HepG2 (cell line): ENCODE results near the gene NEU1. TPM values are rescaled to one million over a fixed set of nuclear protein-coding genes. Genes with fewer than 3 reads are reported as not detected.

Experiments used
- AGO2 ChIP-seq: fragments of 200-400 bp; formaldehyde crosslinking; optimal IDR thresholded peaks from 2 replicates; pipeline ENCODE3; 2017; ENCODE audit warnings: mild to moderate bottlenecking, low read depth, low read length, moderate library complexity
- EHMT2 ChIP-seq: fragments of 200-600 bp; sonication (generic); IDR thresholded peaks from 2 replicates; pipeline ENCODE4 v1.7.0; 2017; ENCODE audit warnings: antibody characterized with exemption, low read depth, low read length, borderline replicate concordance
- HHEX ChIP-seq: IDR thresholded peaks from 2 replicates; pipeline ENCODE4 v1.6.1; 2016; ENCODE audit warnings: control low read depth
- MBNL3 ChIP-seq: fragments of 250-450 bp; sonication (Bioruptor Pico); conservative IDR thresholded peaks from 2 replicates; pipeline ENCODE4 v1.8.0; 2022; ENCODE audit warnings: mild to moderate bottlenecking, inconsistent platforms
- MIER2 ChIP-seq: IDR thresholded peaks from 2 replicates; pipeline ENCODE4 v1.6.1; 2016; ENCODE audit warnings: missing biosample characterization, missing genetic modification reagents
- NKX3-1 ChIP-seq: sonication (generic); formaldehyde crosslinking; IDR thresholded peaks from 2 replicates; pipeline ENCODE4 v1.5.0; 2020; ENCODE audit warnings: missing genetic modification reagents
- PHF20 ChIP-seq: sonication (generic); formaldehyde crosslinking; IDR thresholded peaks from 2 replicates; pipeline ENCODE4 v1.5.0; 2020; ENCODE audit warnings: mild to moderate bottlenecking, missing genetic modification reagents
- RBM39 ChIP-seq: fragments of 200-400 bp; formaldehyde crosslinking; IDR thresholded peaks from one replicate; pipeline ENCODE4 v1.6.1; 2018; ENCODE audit warnings: antibody characterized with exemption, mild to moderate bottlenecking, low read depth, low read length; ENCODE audit not compliant: poor library complexity, severe bottlenecking
- TCF7 ChIP-seq: sonication (generic); IDR thresholded peaks from 2 replicates; pipeline ENCODE4 v1.6.1; 2016; ENCODE audit warnings: antibody characterized with exemption, low read depth
- ZBTB38 ChIP-seq: sonication (generic); formaldehyde crosslinking; IDR thresholded peaks from 2 replicates; pipeline ENCODE4 v1.5.1; 2020; ENCODE audit warnings: mild to moderate bottlenecking, missing genetic modification reagents
- ZEB1 ChIP-seq: IDR thresholded peaks from 2 replicates; pipeline ENCODE4 v1.6.1; 2012; ENCODE audit warnings: mild to moderate bottlenecking, low read depth, inconsistent platforms; ENCODE audit not compliant: insufficient replicate concordance
- ZNF263 ChIP-seq: sonication (generic); formaldehyde crosslinking; IDR thresholded peaks from 2 replicates; pipeline ENCODE4 v1.4.0; 2020; ENCODE audit warnings: missing genetic modification reagents
- ZNF547 ChIP-seq: sonication (generic); formaldehyde crosslinking; IDR thresholded peaks from 2 replicates; pipeline ENCODE4 v1.5.1; 2020; ENCODE audit warnings: mild to moderate bottlenecking, missing genetic modification reagents
- ZNF607 ChIP-seq: sonication (generic); formaldehyde crosslinking; IDR thresholded peaks from 2 replicates; pipeline ENCODE4 v1.5.1; 2020; ENCODE audit warnings: missing genetic modification reagents, mild to moderate bottlenecking, borderline replicate concordance
- ZNF614 ChIP-seq: IDR thresholded peaks from 2 replicates; pipeline ENCODE4 v1.6.1; 2018; ENCODE audit warnings: missing biosample characterization, missing genetic modification reagents, inconsistent platforms, borderline replicate concordance
- polyA plus RNA-seq, 8 experiments: library from polyadenylated mRNA; depleted of rRNA in 3 of 8; stranded (reverse) in 7 of 8; unstranded in 1 of 8; fragments of >200 nt; fragmentation: Illumina TruSeq in 4 of 8; extraction: Trizol in 4 of 8; gene quantifications; 2 replicates each; pipeline versions ENCODE4 v1.2.1 to v1.2.3, GENCODE V29; 2011 to 2016; ENCODE audit warnings: low read depth in 4 of 8, missing spikeins in 1 of 8, mixed read lengths in 1 of 8; ENCODE audit not compliant: insufficient read depth in 1 of 8
- total RNA-seq, 5 experiments: library from RNA; depleted of rRNA; stranded (reverse); fragments of >200 nt; fragmentation: Illumina TruSeq; extraction: Trizol; gene quantifications; 2 replicates each; pipeline ENCODE4 v1.2.3, GENCODE V29; 2016; ENCODE audit warnings: low read depth in 1 of 5
- TF ChIP-seq, protein P1 (sequence below): sonication (generic); formaldehyde crosslinking; IDR thresholded peaks from 2 replicates; pipeline ENCODE4 v1.4.0; 2020; ENCODE audit warnings: missing genetic modification reagents
- TF ChIP-seq, protein P2 (sequence below): sonication (generic); formaldehyde crosslinking; conservative IDR thresholded peaks from 2 replicates; pipeline ENCODE4 v1.4.0; 2020; ENCODE audit warnings: missing genetic modification reagents
- TF ChIP-seq, protein P3 (sequence below): sonication (generic); formaldehyde crosslinking; IDR thresholded peaks from 2 replicates; pipeline ENCODE4 v1.4.0; 2020; ENCODE audit warnings: missing genetic modification reagents
- TF ChIP-seq, protein P4 (sequence below): sonication (generic); formaldehyde crosslinking; IDR thresholded peaks from 2 replicates; pipeline ENCODE4 v1.8.1; 2023; ENCODE audit warnings: missing genetic modification reagents, inconsistent platforms, borderline replicate concordance

The NEU1 gene
- total and polyA plus RNA-seq, 2 of the 13 experiments (the other 11 are each of a cell fraction or from before 2014, with no cell fraction given) = 215 to 297 TPM

DNA sequence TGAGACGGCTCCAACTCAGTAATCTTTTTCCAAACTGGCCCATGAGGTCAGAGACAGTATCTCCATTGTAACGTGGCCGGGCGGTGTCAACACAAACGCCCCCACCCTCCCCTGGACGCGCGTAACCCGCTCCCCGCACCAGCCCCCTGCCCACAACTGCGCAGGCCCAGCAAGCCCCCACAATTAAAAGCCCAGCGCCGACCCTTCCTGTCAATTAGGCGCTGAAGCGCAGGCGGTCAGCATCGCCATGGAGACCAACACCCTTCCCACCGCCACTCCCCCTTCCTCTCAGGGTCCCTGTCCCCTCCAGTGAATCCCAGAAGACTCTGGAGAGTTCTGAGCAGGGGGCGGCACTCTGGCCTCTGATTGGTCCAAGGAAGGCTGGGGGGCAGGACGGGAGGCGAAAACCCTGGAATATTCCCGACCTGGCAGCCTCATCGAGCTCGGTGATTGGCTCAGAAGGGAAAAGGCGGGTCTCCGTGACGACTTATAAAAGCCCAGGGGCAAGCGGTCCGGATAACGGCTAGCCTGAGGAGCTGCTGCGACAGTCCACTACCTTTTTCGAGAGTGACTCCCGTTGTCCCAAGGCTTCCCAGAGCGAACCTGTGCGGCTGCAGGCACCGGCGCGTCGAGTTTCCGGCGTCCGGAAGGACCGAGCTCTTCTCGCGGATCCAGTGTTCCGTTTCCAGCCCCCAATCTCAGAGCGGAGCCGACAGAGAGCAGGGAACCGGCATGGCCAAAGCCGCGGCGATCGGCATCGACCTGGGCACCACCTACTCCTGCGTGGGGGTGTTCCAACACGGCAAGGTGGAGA is 47.4 kb downstream of the NEU1 start, which contains the start of the genes HSPA1A and HSPA1L (continued):
- TF ChIP-seq, protein P1, sequence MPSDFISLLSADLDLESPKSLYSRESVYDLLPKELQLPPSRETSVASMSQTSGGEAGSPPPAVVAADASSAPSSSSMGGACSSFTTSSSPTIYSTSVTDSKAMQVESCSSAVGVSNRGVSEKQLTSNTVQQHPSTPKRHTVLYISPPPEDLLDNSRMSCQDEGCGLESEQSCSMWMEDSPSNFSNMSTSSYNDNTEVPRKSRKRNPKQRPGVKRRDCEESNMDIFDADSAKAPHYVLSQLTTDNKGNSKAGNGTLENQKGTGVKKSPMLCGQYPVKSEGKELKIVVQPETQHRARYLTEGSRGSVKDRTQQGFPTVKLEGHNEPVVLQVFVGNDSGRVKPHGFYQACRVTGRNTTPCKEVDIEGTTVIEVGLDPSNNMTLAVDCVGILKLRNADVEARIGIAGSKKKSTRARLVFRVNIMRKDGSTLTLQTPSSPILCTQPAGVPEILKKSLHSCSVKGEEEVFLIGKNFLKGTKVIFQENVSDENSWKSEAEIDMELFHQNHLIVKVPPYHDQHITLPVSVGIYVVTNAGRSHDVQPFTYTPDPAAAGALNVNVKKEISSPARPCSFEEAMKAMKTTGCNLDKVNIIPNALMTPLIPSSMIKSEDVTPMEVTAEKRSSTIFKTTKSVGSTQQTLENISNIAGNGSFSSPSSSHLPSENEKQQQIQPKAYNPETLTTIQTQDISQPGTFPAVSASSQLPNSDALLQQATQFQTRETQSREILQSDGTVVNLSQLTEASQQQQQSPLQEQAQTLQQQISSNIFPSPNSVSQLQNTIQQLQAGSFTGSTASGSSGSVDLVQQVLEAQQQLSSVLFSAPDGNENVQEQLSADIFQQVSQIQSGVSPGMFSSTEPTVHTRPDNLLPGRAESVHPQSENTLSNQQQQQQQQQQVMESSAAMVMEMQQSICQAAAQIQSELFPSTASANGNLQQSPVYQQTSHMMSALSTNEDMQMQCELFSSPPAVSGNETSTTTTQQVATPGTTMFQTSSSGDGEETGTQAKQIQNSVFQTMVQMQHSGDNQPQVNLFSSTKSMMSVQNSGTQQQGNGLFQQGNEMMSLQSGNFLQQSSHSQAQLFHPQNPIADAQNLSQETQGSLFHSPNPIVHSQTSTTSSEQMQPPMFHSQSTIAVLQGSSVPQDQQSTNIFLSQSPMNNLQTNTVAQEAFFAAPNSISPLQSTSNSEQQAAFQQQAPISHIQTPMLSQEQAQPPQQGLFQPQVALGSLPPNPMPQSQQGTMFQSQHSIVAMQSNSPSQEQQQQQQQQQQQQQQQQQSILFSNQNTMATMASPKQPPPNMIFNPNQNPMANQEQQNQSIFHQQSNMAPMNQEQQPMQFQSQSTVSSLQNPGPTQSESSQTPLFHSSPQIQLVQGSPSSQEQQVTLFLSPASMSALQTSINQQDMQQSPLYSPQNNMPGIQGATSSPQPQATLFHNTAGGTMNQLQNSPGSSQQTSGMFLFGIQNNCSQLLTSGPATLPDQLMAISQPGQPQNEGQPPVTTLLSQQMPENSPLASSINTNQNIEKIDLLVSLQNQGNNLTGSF (CRISPR knock-in tag) = no peak
- TF ChIP-seq ZEB1 (peak; percentile 68), PHF20 (CRISPR knock-in tag) (no peak), HHEX (CRISPR knock-in tag) (no peak), MBNL3 (CRISPR knock-in tag) (no peak), MIER2 (CRISPR knock-in tag) (no peak), ZNF614 (CRISPR knock-in tag) (no peak), ZBTB38 (CRISPR knock-in tag) (peak; percentile 89), EHMT2 (no peak), RBM39 (no peak), ZNF607 (CRISPR knock-in tag) (no peak; the same call in 1 of the 2 replicates), ZNF547 (CRISPR knock-in tag) (peak; percentile 89), ZNF263 (peak; percentile 25; the same call in 1 of the 2 replicates), AGO2 (peak; percentile 64), TCF7 (no peak), NKX3-1 (CRISPR knock-in tag) (no peak)
- TF ChIP-seq, protein P2, sequence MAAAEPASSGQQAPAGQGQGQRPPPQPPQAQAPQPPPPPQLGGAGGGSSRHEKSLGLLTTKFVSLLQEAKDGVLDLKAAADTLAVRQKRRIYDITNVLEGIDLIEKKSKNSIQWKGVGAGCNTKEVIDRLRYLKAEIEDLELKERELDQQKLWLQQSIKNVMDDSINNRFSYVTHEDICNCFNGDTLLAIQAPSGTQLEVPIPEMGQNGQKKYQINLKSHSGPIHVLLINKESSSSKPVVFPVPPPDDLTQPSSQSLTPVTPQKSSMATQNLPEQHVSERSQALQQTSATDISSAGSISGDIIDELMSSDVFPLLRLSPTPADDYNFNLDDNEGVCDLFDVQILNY (CRISPR knock-in tag) = no peak
- TF ChIP-seq, protein P3, sequence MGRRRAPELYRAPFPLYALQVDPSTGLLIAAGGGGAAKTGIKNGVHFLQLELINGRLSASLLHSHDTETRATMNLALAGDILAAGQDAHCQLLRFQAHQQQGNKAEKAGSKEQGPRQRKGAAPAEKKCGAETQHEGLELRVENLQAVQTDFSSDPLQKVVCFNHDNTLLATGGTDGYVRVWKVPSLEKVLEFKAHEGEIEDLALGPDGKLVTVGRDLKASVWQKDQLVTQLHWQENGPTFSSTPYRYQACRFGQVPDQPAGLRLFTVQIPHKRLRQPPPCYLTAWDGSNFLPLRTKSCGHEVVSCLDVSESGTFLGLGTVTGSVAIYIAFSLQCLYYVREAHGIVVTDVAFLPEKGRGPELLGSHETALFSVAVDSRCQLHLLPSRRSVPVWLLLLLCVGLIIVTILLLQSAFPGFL (CRISPR knock-in tag) = no peak
- TF ChIP-seq, protein P4, sequence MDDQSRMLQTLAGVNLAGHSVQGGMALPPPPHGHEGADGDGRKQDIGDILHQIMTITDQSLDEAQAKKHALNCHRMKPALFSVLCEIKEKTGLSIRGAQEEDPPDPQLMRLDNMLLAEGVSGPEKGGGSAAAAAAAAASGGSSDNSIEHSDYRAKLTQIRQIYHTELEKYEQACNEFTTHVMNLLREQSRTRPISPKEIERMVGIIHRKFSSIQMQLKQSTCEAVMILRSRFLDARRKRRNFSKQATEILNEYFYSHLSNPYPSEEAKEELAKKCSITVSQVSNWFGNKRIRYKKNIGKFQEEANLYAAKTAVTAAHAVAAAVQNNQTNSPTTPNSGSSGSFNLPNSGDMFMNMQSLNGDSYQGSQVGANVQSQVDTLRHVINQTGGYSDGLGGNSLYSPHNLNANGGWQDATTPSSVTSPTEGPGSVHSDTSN (CRISPR knock-in tag) = no peak
